ENCODE results near the gene PNISR.
A peak's percentile ranks its signal among the peaks of the same experiment; 100 is the strongest.

Gene PNISR

GRCh38 chr6:99409672-99410071 is 15.4 kb downstream of the PNISR start:
- no peak for DNase-seq (ENCODE audit: low read depth in 2 of 2)

- no peak for DNase-seq (ENCODE audit: low read depth in 2 of 2)
Measured at GRCh38 chr6:99407076-99407475, 18.0 kb downstream of the PNISR start.

GRCh38 chr6:99402448-99402847 is 22.7 kb downstream of the PNISR start:
- no peak for DNase-seq (ENCODE audit: low read depth in 2 of 2)

- DNase-seq (ENCODE audit: low read depth in 2 of 2) = no peak
Measured at GRCh38 chr6:99397287-99397686, 27.8 kb downstream of the PNISR start.

GRCh38 chr6:99393698-99394531 is 31.2 kb downstream of the PNISR start, which contains the start of gene COQ3:
Gene COQ3 (minus strand): TSS chr6:99394195. CDS start chr6:99394179, 16 bp downstream.
- peak; percentile 25 to 52 for DNase-seq (ENCODE audit: low read depth in 2 of 2)

- DNase-seq (ENCODE audit: low read depth in 2 of 2) = no peak
Measured at GRCh38 chr6:99393366-99393697, 31.8 kb downstream of the PNISR start.

- no peak for DNase-seq (ENCODE audit: low read depth in 2 of 2)
Measured at GRCh38 chr6:99390896-99391295, 34.2 kb downstream of the PNISR start.

GRCh38 chr6:99384507-99384906 is 40.6 kb downstream of the PNISR start:
- no peak for DNase-seq (ENCODE audit: low read depth in 2 of 2)

- no peak for DNase-seq (ENCODE audit: low read depth in 2 of 2)
Measured at GRCh38 chr6:99378636-99379035, 46.5 kb downstream of the PNISR start.

- DNase-seq (ENCODE audit: low read depth in 2 of 2) = no peak
Measured at GRCh38 chr6:99369533-99369932, 55.6 kb downstream of the PNISR start.

- no peak for DNase-seq (ENCODE audit: low read depth in 2 of 2)
Measured at GRCh38 chr6:99366852-99367251, 58.3 kb downstream of the PNISR start.

GRCh38 chr6:99364026-99364425 is 61.1 kb downstream of the PNISR start:
- no peak for DNase-seq (ENCODE audit: low read depth in 2 of 2)

GRCh38 chr6:99362678-99363268 is 62.3 kb downstream of the PNISR start:
- DNase-seq (ENCODE audit: low read depth in 2 of 2) = no peak

- DNase-seq (ENCODE audit: low read depth in 2 of 2) = no peak
Measured at GRCh38 chr6:99359800-99360199, 65.3 kb downstream of the PNISR start.

- no peak for DNase-seq (ENCODE audit: low read depth in 2 of 2)
Measured at GRCh38 chr6:99356641-99357040, 68.5 kb downstream of the PNISR start.

- no peak for DNase-seq (ENCODE audit: low read depth in 2 of 2)
Measured at GRCh38 chr6:99354983-99355382, 70.1 kb downstream of the PNISR start.

- DNase-seq (ENCODE audit: low read depth in 2 of 2) = no peak
Measured at GRCh38 chr6:99353126-99353525, 72.0 kb downstream of the PNISR start.

GRCh38 chr6:99350573-99350972 is 74.5 kb downstream of the PNISR start:
- no peak for DNase-seq (ENCODE audit: low read depth in 2 of 2)

GRCh38 chr6:99349171-99350141 is 75.7 kb downstream of the PNISR start, which contains the start of gene FAXC:
Gene FAXC (minus strand): TSS chr6:99349674. CDS start chr6:99349372, 302 bp downstream.
- no peak for DNase-seq (ENCODE audit: low read depth in 2 of 2)

GRCh38 chr6:99348288-99349170 is 76.6 kb downstream of the PNISR start:
- DNase-seq (ENCODE audit: low read depth in 2 of 2) = no peak
